A172 (cell line): ENCODE data around the gene CXCR4. TPM values are rescaled to one million over a fixed set of nuclear protein-coding genes. Genes with fewer than 3 reads are reported as not detected.
A peak's percentile ranks its signal among the peaks of the same experiment; 100 is the strongest.
"Not testable (repeated sequence)": the region's sequence is repeated elsewhere in the genome, so short reads cannot be mapped to it uniquely, and the experiment has no call there.

Experiments used
- DNase-seq: peaks from one replicate; pipeline ENCODE4 v3.0.0-alpha.2; 2015; ENCODE audit warnings: low spot score
- total RNA-seq: library from RNA; depleted of rRNA; stranded (reverse); fragments of >200 nt; shearing (Covaris generic); gene quantifications from 2 replicates; pipeline ENCODE4 v1.2.3, GENCODE V29; 2014; rRNA removed

Gene CXCR4
- total RNA-seq, 1 experiment from 2014 or later = 2.8 TPM

DNA sequence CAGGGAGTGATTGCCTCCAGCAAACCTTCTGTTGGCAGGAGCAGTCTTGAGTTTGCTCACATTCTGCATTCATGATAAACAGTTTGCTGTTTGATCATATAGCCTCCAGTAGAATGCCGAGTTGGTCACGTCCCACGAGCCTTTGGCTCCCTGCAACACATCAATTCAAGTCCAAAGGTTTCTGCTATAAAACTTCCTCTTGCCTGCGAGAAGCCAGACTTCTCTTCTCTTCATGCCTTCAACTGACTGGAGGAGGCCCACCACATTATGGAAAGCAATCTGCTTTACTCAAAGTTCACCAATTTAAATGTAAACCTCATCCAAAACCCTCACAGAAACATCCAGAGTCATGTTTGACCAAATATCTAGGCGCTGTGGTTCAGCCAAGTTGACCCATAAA is 40.8 kb downstream of the CXCR4 start:
- no peak for DNase-seq

DNA sequence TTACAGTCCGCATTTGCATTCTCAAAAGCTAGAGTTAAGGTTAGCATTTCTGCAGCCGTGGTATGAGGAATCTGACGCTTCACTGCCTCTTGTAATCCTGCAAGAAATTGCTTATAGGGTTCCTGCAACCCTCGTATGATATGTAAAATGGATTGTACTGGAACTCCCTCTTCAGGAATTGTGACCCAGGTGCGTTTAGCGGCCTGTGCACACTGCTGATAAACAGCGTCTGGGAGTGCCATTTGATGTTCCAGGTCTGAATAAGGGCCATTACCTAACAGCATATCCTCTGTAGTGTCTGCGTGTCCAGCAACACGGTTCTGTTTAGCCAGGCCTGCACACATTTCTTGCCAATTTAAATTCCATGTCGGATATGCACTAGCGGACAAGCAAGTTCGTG is 42.5 kb downstream of the CXCR4 start:
- no peak for DNase-seq

DNA sequence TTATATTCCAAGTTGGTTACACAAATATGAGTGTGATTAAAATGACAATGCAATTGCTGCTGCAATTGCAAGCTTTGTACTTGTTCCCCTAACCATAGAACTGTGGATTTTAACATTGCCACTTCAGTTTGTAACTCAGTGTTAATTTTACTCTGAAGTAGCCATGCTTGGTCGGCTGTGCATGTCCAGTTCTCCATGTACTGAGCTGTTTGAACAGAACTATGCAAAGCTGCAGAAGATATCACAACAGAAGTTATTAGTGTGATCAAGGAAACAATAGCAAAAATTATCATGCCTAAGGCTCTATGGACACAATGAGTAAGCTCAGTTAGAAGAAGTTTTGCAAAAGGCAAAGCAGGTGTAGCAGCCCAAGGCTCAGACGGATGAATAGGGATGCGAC is 45.3 kb downstream of the CXCR4 start:
- DNase-seq = no peak

DNA sequence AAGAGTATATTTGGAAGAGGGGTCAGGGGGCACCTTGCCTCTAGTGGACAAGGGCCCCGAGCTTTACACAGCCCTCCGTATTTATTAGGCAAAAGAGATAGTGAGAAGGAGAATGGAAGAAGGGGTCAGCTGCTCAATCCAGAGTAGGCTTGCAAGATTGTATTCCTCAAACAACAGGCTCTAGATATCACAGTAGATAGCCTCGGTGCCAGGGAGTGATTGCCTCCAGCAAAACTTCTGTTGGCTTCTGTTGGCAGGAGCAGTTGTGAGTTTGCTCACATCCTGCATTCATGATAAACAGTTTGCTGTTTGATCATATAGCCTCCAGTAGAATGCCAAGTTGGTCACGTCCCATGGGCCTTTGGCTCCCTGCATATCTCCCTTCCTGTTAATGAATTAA is 46.1 kb downstream of the CXCR4 start:
- not testable (repeated sequence) for DNase-seq

DNA sequence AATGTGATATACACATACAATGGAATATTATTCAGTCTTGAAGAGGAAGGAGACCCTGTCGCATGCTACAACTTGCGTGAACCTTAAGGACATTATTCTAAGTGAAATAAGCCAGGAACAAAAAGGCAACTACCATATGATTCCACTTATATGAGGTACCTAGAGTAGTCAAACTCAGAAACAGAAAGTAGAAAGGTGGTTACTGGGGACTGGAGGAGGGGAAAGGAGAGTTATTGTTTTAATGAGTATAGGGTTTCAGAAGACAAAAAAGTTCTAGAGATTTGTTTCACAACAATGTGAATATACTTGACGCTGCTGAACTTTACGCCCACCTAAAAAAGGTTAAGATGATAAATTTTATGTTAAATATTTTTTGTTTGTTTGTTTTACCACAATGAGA is 47.0 kb downstream of the CXCR4 start:
- DNase-seq = no peak

DNA sequence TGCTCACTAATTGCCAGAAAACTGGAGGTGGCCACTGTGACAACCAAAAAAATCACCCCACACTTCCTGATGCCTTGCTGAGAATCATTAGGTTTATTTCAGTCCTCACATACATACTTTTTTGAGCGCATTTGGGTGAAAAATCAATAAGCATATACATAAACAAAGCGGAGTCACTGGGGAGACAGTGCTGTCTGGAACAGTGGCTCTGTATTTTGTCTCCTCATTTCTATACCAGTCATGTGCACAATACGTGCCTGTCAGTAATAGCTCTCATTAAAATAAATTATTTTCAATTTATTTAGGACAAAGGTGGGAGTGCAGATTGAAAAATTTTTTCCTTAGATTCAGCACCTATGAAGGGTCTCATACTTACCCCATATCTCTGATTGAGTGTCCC is 48.2 kb downstream of the CXCR4 start:
- DNase-seq = no peak

DNA sequence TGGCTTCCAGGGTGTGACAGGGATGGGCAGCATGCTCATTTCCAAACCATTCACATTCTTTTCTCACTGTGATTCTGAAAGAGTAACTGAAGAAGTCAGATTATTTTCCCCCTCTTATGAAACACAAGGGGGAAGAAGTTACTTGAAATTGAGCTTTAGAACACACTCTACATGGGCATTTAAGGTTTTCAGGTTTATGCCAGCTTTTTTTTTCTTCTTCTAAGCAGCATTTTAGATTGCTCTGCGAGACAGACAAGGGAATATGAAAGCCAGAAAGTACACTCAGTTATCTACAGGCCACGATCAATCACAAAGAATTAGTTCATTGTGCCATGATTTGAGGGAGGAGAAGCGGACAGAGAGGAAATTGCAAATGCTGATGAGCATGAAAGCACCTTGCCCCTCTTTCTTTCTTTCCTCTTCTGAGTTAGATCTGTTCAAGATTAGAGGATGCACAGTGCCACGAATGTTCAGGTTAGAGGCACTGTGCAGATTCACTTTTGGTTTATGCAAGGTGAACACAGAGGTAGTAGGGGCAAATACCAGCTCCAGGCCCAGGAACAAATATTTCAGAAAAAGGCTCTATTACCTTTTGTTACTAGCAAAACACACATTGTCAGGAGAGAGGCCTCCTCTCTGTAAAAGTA is 49.2 kb downstream of the CXCR4 start:
- DNase-seq = no peak

DNA sequence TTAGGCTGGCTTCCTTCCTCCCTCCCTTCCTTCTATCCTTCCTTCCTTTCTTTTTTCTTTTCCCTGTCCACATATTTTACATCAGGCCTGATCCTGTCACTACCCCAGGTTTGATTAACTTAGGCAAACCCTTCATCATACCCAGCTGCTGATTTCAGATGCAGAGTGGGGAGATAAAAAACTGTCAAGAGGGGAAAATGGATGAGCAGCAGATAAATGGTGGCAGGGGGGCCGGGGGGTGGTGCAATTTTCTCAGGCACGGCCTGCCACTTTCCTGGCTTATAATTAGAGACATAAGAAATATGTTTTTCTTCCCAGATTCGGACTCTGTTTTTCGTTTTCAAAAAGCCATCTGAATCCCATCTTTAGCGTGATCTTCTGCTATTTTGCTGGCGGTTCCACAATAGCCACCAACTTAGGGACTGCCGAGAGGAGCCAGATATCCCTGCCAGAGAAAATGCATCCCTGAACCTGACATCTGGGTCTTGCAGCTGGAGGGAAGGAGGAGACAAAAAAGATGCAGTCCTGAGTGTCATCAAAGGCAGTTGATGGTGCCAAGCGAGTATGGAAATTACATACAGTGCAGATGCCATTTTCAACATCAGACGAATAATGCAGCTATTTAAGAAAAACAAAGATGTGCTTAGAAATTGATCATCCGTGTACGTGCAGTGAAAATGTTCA is 49.9 kb downstream of the CXCR4 start:
- no peak for DNase-seq

DNA sequence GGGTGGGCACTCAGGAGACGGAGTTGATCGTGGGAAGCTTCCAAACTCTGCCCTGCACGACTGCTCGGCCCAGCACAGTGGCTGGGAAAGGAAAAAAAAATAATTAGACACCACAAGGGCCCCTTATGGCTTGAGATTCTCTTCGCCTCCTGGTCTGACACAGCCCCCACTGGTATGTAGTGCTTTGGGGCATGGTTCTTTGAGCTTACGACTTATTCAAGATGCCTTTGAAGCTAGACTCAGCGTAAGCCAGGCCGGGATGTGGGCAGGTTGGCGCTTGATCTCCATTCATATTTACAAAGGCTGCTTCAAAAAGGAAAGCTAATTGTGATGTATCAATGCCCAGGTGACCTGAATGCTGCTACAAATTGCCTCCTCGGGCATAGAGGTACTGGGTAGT is 50.5 kb downstream of the CXCR4 start:
- no peak for DNase-seq

DNA sequence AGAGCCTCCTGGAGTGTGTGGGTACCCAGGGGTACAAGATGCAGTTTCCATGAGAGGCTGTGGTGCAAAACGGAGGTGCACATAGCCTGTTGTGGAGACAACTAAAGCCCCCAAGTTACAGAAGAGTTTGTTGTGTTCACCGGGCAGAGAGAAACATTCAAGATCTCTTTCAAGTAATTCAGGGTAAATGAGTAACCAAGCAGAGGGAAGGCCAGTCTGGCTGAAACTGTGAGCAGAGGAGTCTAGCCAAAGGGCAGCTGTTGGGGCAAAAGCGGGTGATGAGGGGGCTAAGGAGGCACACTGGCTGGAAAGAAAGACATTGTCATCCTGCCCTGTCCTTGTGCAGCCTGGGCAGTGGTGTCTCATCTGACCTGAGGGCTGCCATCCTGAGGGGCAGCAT is 52.0 kb downstream of the CXCR4 start:
- DNase-seq = no peak

DNA sequence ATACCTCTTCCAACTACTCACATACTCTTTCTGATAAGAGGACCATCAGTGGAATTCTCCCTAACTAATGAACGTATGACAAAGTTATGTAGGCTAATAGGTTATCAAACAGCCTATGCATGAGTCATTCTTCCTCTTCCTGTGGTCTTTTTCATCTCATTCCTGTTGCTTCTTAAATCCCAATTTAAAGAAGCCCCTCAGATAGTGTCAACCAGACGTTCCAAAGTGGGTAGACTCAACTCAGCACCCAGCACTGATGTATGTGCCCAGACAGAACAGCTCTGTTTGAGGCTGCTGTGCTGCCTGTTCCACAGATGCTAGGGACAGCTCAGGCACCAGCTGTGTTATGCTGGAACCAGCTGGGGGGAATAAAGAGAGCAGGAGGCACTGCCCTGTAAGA is 52.6 kb downstream of the CXCR4 start:
- DNase-seq = peak; percentile 70

Other genes with a start within 250 kb of the CXCR4 start
- 38.9 and 39.1 TPM in 2 replicates for gene MCM6, start 241.7 kb downstream of the CXCR4 start, total RNA-seq
- 116 and 134 TPM in 2 replicates for gene DARS1, start 132.5 kb downstream of the CXCR4 start, total RNA-seq